Measurements from ENCODE around the gene TBR1. TPM values are rescaled to one million over a fixed set of nuclear protein-coding genes. Genes with fewer than 3 reads are reported as not detected.

TBR1 gene
- not detected for polyA plus RNA-seq (2013, experiment 1 of 2; ENCODE audit: insufficient read length)
- polyA plus RNA-seq (2013, experiment 2 of 2; ENCODE audit: insufficient read length): not detected

DNA sequence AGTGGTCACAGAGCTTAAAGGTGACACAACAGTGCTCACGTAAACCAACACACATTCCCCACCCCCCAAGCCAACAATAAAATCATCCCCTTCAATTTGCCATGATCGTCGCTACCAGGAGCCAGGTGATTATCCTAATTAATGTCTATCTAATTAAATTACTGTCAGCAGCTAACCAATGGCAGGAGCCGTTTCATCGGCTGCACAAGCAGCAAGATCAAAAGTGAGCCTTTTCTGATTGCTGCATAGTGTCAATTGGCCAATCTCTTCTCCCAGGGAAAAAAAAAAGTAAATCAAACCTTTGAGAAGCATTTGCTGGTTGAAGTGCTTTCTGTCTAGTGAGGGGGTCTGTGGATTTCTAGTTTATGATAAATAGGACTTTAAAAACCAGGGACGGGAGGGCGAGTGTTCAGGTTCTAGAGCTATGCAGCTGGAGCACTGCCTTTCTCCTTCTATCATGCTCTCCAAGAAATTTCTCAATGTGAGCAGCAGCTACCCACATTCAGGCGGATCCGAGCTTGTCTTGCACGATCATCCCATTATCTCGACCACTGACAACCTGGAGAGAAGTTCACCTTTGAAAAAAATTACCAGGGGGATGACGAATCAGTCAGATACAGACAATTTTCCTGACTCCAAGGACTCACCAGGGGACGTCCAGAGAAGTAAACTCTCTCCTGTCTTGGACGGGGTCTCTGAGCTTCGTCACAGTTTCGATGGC lies at the start of gene TBR1:
Gene TBR1, plus strand, starts transcription at position 311 of the 721 bp plus-strand sequence. Its CDS starts 114 bp downstream, at position 425.
- no peak for DNase-seq

- DNase-seq: no peak
These were observed 48.4 kb upstream of the TBR1 start for GRCh38 chr2:161367675-161368074.

- peak; percentile 4 for DNase-seq
These were observed 46.8 kb upstream of the TBR1 start for GRCh38 chr2:161369311-161369710.

DNA sequence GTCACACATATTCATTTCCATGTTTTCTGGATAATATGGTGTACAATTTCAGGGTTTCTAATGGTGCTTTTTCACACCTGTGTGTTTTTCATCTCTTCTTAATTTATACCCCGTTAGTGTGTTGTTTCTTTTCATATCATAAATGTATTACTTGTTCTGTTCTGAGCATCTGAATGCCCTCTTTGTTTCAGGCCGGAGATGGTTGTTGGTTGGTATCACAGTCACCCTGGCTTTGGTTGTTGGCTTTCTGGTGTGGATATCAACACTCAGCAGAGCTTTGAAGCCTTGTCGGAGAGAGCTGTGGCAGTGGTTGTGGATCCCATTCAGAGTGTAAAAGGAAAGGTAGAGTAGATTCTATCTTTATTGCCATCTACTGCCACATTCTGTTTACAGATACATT lies 45.1 kb upstream of the TBR1 start:
- no peak for DNase-seq

- DNase-seq: no peak
These were observed 44.2 kb upstream of the TBR1 start for GRCh38 chr2:161371869-161372268.

GRCh38 chr2:161373942-161374341 lies 42.2 kb upstream of the TBR1 start:
- DNase-seq: peak; percentile 69

DNA sequence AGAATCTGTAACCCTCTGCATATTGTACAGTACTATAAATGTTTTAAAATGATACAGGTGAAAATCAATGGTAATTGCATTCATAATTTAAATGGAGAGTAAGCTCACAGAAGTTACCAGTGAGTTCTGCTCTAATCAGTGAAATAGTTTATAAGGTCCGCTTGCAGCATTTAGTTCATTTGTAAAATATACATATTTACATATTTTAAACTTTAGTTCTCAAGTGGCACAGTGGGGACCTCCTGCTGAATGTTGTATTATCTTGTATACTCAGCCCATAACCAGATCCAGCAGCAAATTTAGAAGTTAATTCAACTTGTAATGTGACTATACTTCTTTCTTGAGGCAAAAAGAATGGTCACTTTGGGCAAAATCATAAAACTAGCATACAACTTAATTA lies 41.7 kb upstream of the TBR1 start:
- DNase-seq: no peak

DNA sequence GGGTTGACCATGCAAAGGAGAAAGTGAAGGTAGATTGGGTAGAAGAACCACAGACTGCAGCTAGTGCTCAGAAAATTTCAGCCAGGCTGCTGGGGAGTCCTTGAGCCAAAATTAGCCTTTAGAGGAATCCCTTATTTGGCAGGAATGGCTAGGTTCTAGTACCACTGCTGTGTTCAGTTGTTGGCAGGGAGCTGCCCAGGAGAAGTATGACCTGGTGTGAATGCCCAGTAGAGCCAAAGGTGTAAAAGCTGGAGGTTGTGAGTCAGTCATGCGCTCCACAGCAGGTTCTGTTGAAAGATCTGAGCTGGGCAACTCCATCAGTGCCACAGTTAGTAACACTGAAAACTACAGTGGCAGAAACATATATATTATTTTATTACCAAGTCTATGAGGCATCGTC lies 36.4 kb upstream of the TBR1 start:
- DNase-seq: no peak

- DNase-seq: no peak
These were observed 34.6 kb upstream of the TBR1 start for GRCh38 chr2:161381546-161381945.

GRCh38 chr2:161382747-161383146 lies 33.4 kb upstream of the TBR1 start:
- DNase-seq: no peak

GRCh38 chr2:161384864-161385263 lies 31.2 kb upstream of the TBR1 start:
- DNase-seq: no peak

GRCh38 chr2:161386228-161386824 lies 29.8 kb upstream of the TBR1 start:
- DNase-seq: no peak

GRCh38 chr2:161388146-161388779 lies 27.8 kb upstream of the TBR1 start:
- DNase-seq: no peak

- DNase-seq: no peak
These were observed 24.2 kb upstream of the TBR1 start for GRCh38 chr2:161391737-161392506.

DNA sequence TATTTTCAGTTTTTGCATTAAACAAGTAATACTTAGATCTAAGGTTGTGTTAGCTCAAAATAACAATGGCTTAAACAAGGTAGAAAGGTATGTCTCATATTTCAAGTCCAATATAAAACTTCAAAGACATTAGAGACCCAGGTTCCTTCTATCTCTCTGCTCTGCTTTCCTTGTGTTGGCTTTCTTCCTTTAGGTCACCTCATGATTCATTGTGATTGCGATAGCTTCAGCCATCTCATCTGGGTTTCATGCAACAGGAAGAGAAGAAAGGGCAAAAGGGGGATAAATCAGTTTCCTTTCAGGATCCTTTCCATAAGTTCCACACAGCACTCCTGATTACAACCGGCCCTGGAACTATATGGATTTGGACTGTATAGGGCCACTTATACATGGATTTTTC lies 16.0 kb upstream of the TBR1 start:
- no peak for DNase-seq

- no peak for DNase-seq
These were observed 13.8 kb upstream of the TBR1 start for GRCh38 chr2:161402297-161402696.

- no peak for DNase-seq
These were observed 9.8 kb upstream of the TBR1 start for GRCh38 chr2:161406316-161406715.

GRCh38 chr2:161407597-161407996 lies 8.5 kb upstream of the TBR1 start:
- DNase-seq: no peak

- DNase-seq: no peak
These were observed 6.7 kb upstream of the TBR1 start for GRCh38 chr2:161409308-161409907.

- DNase-seq: no peak
These were observed 3.8 kb upstream of the TBR1 start for GRCh38 chr2:161412346-161412745.

GRCh38 chr2:161414042-161415033 lies 1.8 kb upstream of the TBR1 start:
- no peak for DNase-seq
